H9 (cell line): ENCODE data around the gene MRFAP1. TPM values are rescaled to one million over a fixed set of nuclear protein-coding genes. Genes with fewer than 3 reads are reported as not detected.

Experiments used
- DNase-seq: peaks from one replicate; pipeline ENCODE4 v3.0.0-alpha.2; 2017
- H2AFZ ChIP-seq: one replicate; pipeline ENCODE4 v1.6.1; 2013; ENCODE audit warnings: mild to moderate bottlenecking, low read length, control low read depth, moderate library complexity
- H2AK5ac ChIP-seq: 2 replicates; pipeline ENCODE4 v1.6.1; 2013; ENCODE audit warnings: low read length, control low read depth, mixed read lengths; ENCODE audit not compliant: insufficient read length
- H2BK120ac ChIP-seq: one replicate; pipeline ENCODE4 v1.6.1; 2013; ENCODE audit warnings: low read depth, mild to moderate bottlenecking, low read length, control low read depth, inconsistent platforms; ENCODE audit not compliant: poor library complexity, severe bottlenecking
- H2BK12ac ChIP-seq: 2 replicates; pipeline ENCODE4 v1.6.1; 2013; ENCODE audit warnings: low read length, control low read depth, mixed read lengths, low read depth; ENCODE audit not compliant: insufficient read length
- H2BK15ac ChIP-seq: 2 replicates; pipeline ENCODE4 v1.6.1; 2013; ENCODE audit warnings: low read depth, low read length, control low read depth
- H2BK20ac ChIP-seq: one replicate; pipeline ENCODE4 v1.6.1; 2013; ENCODE audit warnings: low read depth, mild to moderate bottlenecking, low read length, control low read depth, inconsistent platforms; ENCODE audit not compliant: poor library complexity, severe bottlenecking
- H2BK5ac ChIP-seq: 2 replicates; pipeline ENCODE4 v1.6.1; 2013; ENCODE audit warnings: low read length, control low read depth, mixed read lengths; ENCODE audit not compliant: insufficient read length
- H3K14ac ChIP-seq: 2 replicates; pipeline ENCODE4 v1.6.1; 2013; ENCODE audit warnings: low read length, control low read depth; ENCODE audit not compliant: insufficient read depth
- H3K18ac ChIP-seq: 2 replicates; pipeline ENCODE4 v1.6.1; 2013; ENCODE audit warnings: low read depth, mild to moderate bottlenecking, mixed read lengths, low read length, control low read depth; ENCODE audit not compliant: insufficient read length
- H3K23ac ChIP-seq: 2 replicates; pipeline ENCODE4 v1.6.1; 2013; ENCODE audit warnings: low read length, control low read depth, mixed read lengths, low read depth; ENCODE audit not compliant: insufficient read length
- H3K23me2 ChIP-seq: 2 replicates; pipeline ENCODE4 v1.6.1; 2013; ENCODE audit warnings: low read depth, mild to moderate bottlenecking, mixed read lengths, low read length, control low read depth; ENCODE audit not compliant: insufficient read length, poor library complexity, severe bottlenecking
- H3K27ac ChIP-seq: 2 replicates; pipeline ENCODE4 v1.5.1; 2013; ENCODE audit warnings: low read length, control low read depth, mixed read lengths, low read depth; ENCODE audit not compliant: insufficient read length
- H3K27me3 ChIP-seq: 2 replicates; pipeline ENCODE4 v1.6.1; 2013; ENCODE audit warnings: low read length, control low read depth, inconsistent platforms; ENCODE audit not compliant: insufficient read depth
- H3K4ac ChIP-seq: 2 replicates; pipeline ENCODE4 v1.6.1; 2013; ENCODE audit warnings: low read depth, mild to moderate bottlenecking, control low read depth, inconsistent platforms, low read length, moderate library complexity
- H3K4me1 ChIP-seq: 2 replicates; pipeline ENCODE4 v1.6.1; 2013; ENCODE audit warnings: low read length, control low read depth, inconsistent platforms; ENCODE audit not compliant: insufficient read depth
- H3K4me2 ChIP-seq: 2 replicates; pipeline ENCODE4 v1.6.1; 2013; ENCODE audit warnings: low read length, control low read depth, mixed read lengths; ENCODE audit not compliant: insufficient read length, insufficient read depth
- H3K56ac ChIP-seq: 2 replicates; pipeline ENCODE4 v1.6.1; 2013; ENCODE audit warnings: low read depth, mild to moderate bottlenecking, mixed read lengths, low read length, control low read depth; ENCODE audit not compliant: insufficient read length
- H3K79me1 ChIP-seq: 2 replicates; pipeline ENCODE4 v1.6.1; 2013; ENCODE audit warnings: low read depth, mild to moderate bottlenecking, moderate library complexity, low read length, control low read depth, inconsistent platforms; ENCODE audit not compliant: insufficient read depth, poor library complexity, severe bottlenecking
- H3K79me2 ChIP-seq: 2 replicates; pipeline ENCODE4 v1.6.1; 2013; ENCODE audit warnings: low read length, control low read depth, inconsistent platforms; ENCODE audit not compliant: insufficient read depth
- H3K9ac ChIP-seq: 2 replicates; pipeline ENCODE4 v1.6.1; 2013; ENCODE audit warnings: low read length, control low read depth, mixed read lengths; ENCODE audit not compliant: insufficient read length; ENCODE audit errors: extremely low read depth
- H3K9me3 ChIP-seq: one replicate; pipeline ENCODE4 v1.6.1; 2013; ENCODE audit warnings: low read depth, low read length, inconsistent platforms; ENCODE audit not compliant: control insufficient read depth
- H3T11ph ChIP-seq: one replicate; pipeline ENCODE4 v1.6.1; 2013; ENCODE audit warnings: mild to moderate bottlenecking, low read length, control low read depth, inconsistent platforms
- H4K20me1 ChIP-seq: one replicate; pipeline ENCODE4 v1.6.1; 2013; ENCODE audit not compliant: control insufficient read depth, insufficient read length, insufficient read depth
- H4K5ac ChIP-seq: 2 replicates; pipeline ENCODE4 v1.6.1; 2013; ENCODE audit warnings: low read depth, mild to moderate bottlenecking, mixed read lengths, low read length, control low read depth; ENCODE audit not compliant: insufficient read length
- H4K8ac ChIP-seq: replicated peaks from 2 replicates; pipeline ENCODE4 v1.6.1; 2013; ENCODE audit warnings: low read length, control low read depth, mixed read lengths, low read depth; ENCODE audit not compliant: insufficient read length
- H4K91ac ChIP-seq: 2 replicates; pipeline ENCODE4 v1.6.1; 2013; ENCODE audit warnings: low read depth, mild to moderate bottlenecking, moderate library complexity, mixed read lengths, low read length, control low read depth; ENCODE audit not compliant: insufficient read length
- H3K27ac Mint-ChIP-seq, 3 experiments: 2 replicates in 2 of 3; 3 replicates in 1 of 3; pipeline ENCODE4 v1.8.0; 2020 to 2021; ENCODE audit warnings: mixed read lengths in 3 of 3, mild to moderate bottlenecking in 1 of 3, moderate library complexity in 1 of 3
- H3K27me3 Mint-ChIP-seq: 2 replicates; pipeline ENCODE4 v1.8.0; 2021; ENCODE audit warnings: low read depth, mild to moderate bottlenecking, moderate library complexity, mixed read lengths
- H3K36me3 Mint-ChIP-seq, 3 experiments: 2 replicates in 2 of 3; 3 replicates in 1 of 3; pipeline ENCODE4 v1.8.0; 2020 to 2021; ENCODE audit warnings: low read depth in 3 of 3, mixed read lengths in 3 of 3; ENCODE audit not compliant: insufficient read depth in 1 of 3
- H3K4me1 Mint-ChIP-seq, 2 experiments: 2 replicates each; pipeline ENCODE4 v1.8.0; 2020; ENCODE audit warnings: mixed read lengths in 2 of 2
- H3K4me3 Mint-ChIP-seq, 2 experiments: 2 replicates in 1 of 2; 3 replicates in 1 of 2; pipeline ENCODE4 v1.8.0; 2020 to 2021; ENCODE audit warnings: mild to moderate bottlenecking in 2 of 2, mixed read lengths in 2 of 2, moderate library complexity in 1 of 2
- H3K9me3 Mint-ChIP-seq, 2 experiments: 2 replicates in 1 of 2; 3 replicates in 1 of 2; pipeline ENCODE4 v1.8.0; 2020; ENCODE audit warnings: mild to moderate bottlenecking in 2 of 2, mixed read lengths in 2 of 2, moderate library complexity in 1 of 2
- WGBS: extraction: QIAGEN DNeasy Blood & Tissue Kit; methylation state at CpG from one replicate; pipeline ENCODE4 v1.1.7; 2013; ENCODE audit warnings: missing lambda C conversion rate, low lambda C conversion rate, mixed read lengths; ENCODE audit not compliant: insufficient read length; ENCODE audit errors: extremely low coverage; 5-methylcytosine and 5-hydroxymethylcytosine counted together
- total RNA-seq: library from RNA; stranded (reverse); gene quantifications from 2 replicates; pipeline ENCODE4 v1.2.1, GENCODE V29; 2021
- TF ChIP-seq, protein P1 (sequence below): fragments of 200-600 bp; sonication (generic); conservative IDR thresholded peaks from 3 replicates; pipeline ENCODE4 v1.8.0; 2021; ENCODE audit warnings: antibody characterized with exemption, mild to moderate bottlenecking

The MRFAP1 gene
- total RNA-seq, 1 experiment from 2014 or later, result 328 TPM

DNA sequence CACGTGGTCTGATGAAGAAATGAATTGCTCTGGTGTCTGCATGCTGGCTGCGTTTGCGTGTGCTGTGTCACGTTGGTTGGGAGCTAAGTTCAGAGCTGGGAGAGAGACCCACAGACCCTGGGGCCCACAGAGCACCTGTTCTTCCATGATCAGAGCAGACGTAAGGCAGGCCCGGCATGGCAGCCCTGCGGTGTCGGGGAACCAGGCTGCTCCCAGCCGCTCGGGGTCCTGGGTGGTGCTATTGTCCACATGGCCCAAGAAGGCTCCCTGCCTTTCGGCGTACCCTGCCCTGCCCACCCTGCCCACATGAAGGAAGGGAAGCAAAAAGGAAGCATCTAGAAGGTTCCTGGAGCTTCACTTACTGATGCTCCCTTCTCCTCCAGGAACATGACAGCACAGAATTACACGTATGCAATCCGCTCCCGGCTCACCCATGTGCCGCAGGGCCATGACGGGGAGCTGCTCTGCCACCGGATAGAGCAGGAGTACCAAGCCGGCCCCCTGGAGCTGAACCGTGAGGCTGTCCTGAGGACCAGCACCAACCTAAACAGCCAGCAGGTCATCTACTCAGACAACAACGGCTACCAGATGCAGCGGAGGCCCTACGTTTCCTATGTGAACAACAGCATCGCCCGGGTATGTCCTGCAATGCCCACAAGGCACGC is 30.9 kb upstream of the MRFAP1 start:
- H3T11ph ChIP-seq, result no peak overlapping the region
- H3K56ac ChIP-seq, result no peak overlapping the region
- no peaks in the 10 kb centered on the region for H3K79me1 ChIP-seq
- H3K27me3 ChIP-seq, result no peaks in the 10 kb centered on the region; the same call in 1 of the 2 replicates
- H3K79me2 ChIP-seq, result no peaks in the 10 kb centered on the region
- H3K4me1 Mint-ChIP-seq, result peaks cover 0 to 5% of the 10 kb centered on the region in 2 experiments; a peak in 1 of 4 replicates
- no peak overlapping the region for H3K4me2 ChIP-seq
- no peaks in the 10 kb centered on the region for H3K23me2 ChIP-seq
- H2BK120ac ChIP-seq, result no peak overlapping the region
- H3K9me3 ChIP-seq, result no peaks in the 10 kb centered on the region
- no CpG with 5 or more reads among the region's 26 CpGs for WGBS
- H4K91ac ChIP-seq, result no peak overlapping the region
- H2BK15ac ChIP-seq, result no peak overlapping the region
- no peak overlapping the region for H3K4me3 Mint-ChIP-seq
- H3K27ac Mint-ChIP-seq, result no peak overlapping the region
- no peak for DNase-seq
- H3K9ac ChIP-seq, result no peak overlapping the region
- no peak overlapping the region for H2AFZ ChIP-seq
- no peak overlapping the region for H3K18ac ChIP-seq
- H3K27me3 Mint-ChIP-seq, result peaks cover under 1% of the 10 kb centered on the region; the same call in 1 of the 2 replicates
- peaks cover 9 to 12% of the 10 kb centered on the region in 2 experiments for H3K9me3 Mint-ChIP-seq
- no peak overlapping the region for H3K23ac ChIP-seq
- H2BK20ac ChIP-seq, result no peak overlapping the region
- no peak overlapping the region for H4K5ac ChIP-seq
- no peak overlapping the region for H3K14ac ChIP-seq
- no peak overlapping the region for H2BK12ac ChIP-seq
- no peak overlapping the region for H3K4ac ChIP-seq
- no peak overlapping the region for H4K8ac ChIP-seq
- H2BK5ac ChIP-seq, result no peak overlapping the region
- H2AK5ac ChIP-seq, result no peak overlapping the region
- TF ChIP-seq, protein P1, sequence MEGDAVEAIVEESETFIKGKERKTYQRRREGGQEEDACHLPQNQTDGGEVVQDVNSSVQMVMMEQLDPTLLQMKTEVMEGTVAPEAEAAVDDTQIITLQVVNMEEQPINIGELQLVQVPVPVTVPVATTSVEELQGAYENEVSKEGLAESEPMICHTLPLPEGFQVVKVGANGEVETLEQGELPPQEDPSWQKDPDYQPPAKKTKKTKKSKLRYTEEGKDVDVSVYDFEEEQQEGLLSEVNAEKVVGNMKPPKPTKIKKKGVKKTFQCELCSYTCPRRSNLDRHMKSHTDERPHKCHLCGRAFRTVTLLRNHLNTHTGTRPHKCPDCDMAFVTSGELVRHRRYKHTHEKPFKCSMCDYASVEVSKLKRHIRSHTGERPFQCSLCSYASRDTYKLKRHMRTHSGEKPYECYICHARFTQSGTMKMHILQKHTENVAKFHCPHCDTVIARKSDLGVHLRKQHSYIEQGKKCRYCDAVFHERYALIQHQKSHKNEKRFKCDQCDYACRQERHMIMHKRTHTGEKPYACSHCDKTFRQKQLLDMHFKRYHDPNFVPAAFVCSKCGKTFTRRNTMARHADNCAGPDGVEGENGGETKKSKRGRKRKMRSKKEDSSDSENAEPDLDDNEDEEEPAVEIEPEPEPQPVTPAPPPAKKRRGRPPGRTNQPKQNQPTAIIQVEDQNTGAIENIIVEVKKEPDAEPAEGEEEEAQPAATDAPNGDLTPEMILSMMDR, result no peak
- H3K4me1 ChIP-seq, result no peaks in the 10 kb centered on the region
- no peak overlapping the region for H3K27ac ChIP-seq
- H3K36me3 Mint-ChIP-seq, result peaks cover 8 to 31% (median 27%) of the 10 kb centered on the region in 3 experiments
- no peaks in the 10 kb centered on the region for H4K20me1 ChIP-seq
